OCI-LY3 (cell line): ENCODE measurements around the gene MCRS1.

Experiments used
- H2AFZ ChIP-seq: fragments of 200-600, 300-600 bp; shearing (Covaris generic); 2 replicates; pipeline ENCODE4 v1.6.0; 2014; ENCODE audit warnings: antibody characterized with exemption, low read depth, low read length
- H3K27ac ChIP-seq: fragments of 200-600, 300-600 bp; sonication (generic); 2 replicates; pipeline ENCODE4 v1.5.1; 2014; ENCODE audit warnings: mild to moderate bottlenecking, low read length, moderate library complexity, mixed read lengths
- H3K27me3 ChIP-seq: fragments of 200-600, 300-600 bp; sonication (generic); 2 replicates; pipeline ENCODE4 v1.6.1; 2014; ENCODE audit warnings: low read depth, low read length, mixed read lengths
- H3K36me3 ChIP-seq: fragments of 200-600, 300-600 bp; sonication (generic); replicated peaks from 2 replicates; pipeline ENCODE3; 2014; ENCODE audit warnings: low read depth, low read length, mixed read lengths
- H3K4me1 ChIP-seq: fragments of 300-600, 200-600 bp; sonication (generic); 2 replicates; pipeline ENCODE4 v1.6.1; 2014; ENCODE audit warnings: low read length, mixed read lengths
- H3K4me2 ChIP-seq: fragments of 200-600, 300-600 bp; sonication (generic); 2 replicates; pipeline ENCODE4 v1.6.1; 2014; ENCODE audit warnings: low read length, mixed read lengths
- H3K4me3 ChIP-seq: fragments of 300-600, 200-600 bp; sonication (generic); 2 replicates; pipeline ENCODE4 v1.5.1; 2014; ENCODE audit warnings: antibody characterized with exemption, mild to moderate bottlenecking, low read length, moderate library complexity
- H3K79me2 ChIP-seq: fragments of 300-600, 200-600 bp; shearing (Covaris generic); 2 replicates; pipeline ENCODE4 v1.6.1; 2014; ENCODE audit warnings: mild to moderate bottlenecking, low read length, mixed read lengths
- H3K9ac ChIP-seq: fragments of 300-600, 200-600 bp; shearing (Covaris generic); 2 replicates; pipeline ENCODE4 v1.6.0; 2014; ENCODE audit warnings: mild to moderate bottlenecking, low read length, moderate library complexity
- H3K9me3 ChIP-seq: fragments of 200-600, 300-600 bp; shearing (Covaris generic); 2 replicates; pipeline ENCODE4 v1.6.1; 2014; ENCODE audit warnings: low read length, mixed read lengths; ENCODE audit not compliant: insufficient read depth
- H4K20me1 ChIP-seq: fragments of 200-600, 300-600 bp; sonication (generic); 2 replicates; pipeline ENCODE4 v1.6.1; 2016; ENCODE audit warnings: low read length, mixed read lengths; ENCODE audit not compliant: insufficient read depth
- EZH2phosphoT487 ChIP-seq: fragments of 200-600 bp; shearing (Covaris generic); IDR thresholded peaks from 2 replicates; pipeline ENCODE4 v1.6.1; 2018; ENCODE audit warnings: antibody characterized with exemption, mixed run types, low read depth
- TF ChIP-seq, protein P1 (sequence below): fragments of 200-600, 300-600 bp; sonication (generic); IDR thresholded peaks from 2 replicates; pipeline ENCODE4 v1.5.1; 2014; ENCODE audit warnings: antibody characterized with exemption, low read length, low read depth

Gene MCRS1

GRCh38 chr12:49557917-49558215, 10.1 kb downstream of the MCRS1 start:
- H3K9ac ChIP-seq = no peak overlapping the region
- no peak for TF ChIP-seq EZH2phosphoT487
- TF ChIP-seq, protein P1, sequence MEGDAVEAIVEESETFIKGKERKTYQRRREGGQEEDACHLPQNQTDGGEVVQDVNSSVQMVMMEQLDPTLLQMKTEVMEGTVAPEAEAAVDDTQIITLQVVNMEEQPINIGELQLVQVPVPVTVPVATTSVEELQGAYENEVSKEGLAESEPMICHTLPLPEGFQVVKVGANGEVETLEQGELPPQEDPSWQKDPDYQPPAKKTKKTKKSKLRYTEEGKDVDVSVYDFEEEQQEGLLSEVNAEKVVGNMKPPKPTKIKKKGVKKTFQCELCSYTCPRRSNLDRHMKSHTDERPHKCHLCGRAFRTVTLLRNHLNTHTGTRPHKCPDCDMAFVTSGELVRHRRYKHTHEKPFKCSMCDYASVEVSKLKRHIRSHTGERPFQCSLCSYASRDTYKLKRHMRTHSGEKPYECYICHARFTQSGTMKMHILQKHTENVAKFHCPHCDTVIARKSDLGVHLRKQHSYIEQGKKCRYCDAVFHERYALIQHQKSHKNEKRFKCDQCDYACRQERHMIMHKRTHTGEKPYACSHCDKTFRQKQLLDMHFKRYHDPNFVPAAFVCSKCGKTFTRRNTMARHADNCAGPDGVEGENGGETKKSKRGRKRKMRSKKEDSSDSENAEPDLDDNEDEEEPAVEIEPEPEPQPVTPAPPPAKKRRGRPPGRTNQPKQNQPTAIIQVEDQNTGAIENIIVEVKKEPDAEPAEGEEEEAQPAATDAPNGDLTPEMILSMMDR = peak; percentile 24
- H3K9me3 ChIP-seq = no peaks in the 10 kb centered on the region
- H3K4me2 ChIP-seq = no peak overlapping the region
- peaks cover 25% of the 10 kb centered on the region for H3K36me3 ChIP-seq
- H3K27ac ChIP-seq = no peak overlapping the region
- H4K20me1 ChIP-seq = no peaks in the 10 kb centered on the region
- H3K4me1 ChIP-seq = no peaks in the 10 kb centered on the region
- no peaks in the 10 kb centered on the region for H3K27me3 ChIP-seq
- no peak overlapping the region for H3K4me3 ChIP-seq
- H3K79me2 ChIP-seq = no peaks in the 10 kb centered on the region
- no peak overlapping the region for H2AFZ ChIP-seq

DNA sequence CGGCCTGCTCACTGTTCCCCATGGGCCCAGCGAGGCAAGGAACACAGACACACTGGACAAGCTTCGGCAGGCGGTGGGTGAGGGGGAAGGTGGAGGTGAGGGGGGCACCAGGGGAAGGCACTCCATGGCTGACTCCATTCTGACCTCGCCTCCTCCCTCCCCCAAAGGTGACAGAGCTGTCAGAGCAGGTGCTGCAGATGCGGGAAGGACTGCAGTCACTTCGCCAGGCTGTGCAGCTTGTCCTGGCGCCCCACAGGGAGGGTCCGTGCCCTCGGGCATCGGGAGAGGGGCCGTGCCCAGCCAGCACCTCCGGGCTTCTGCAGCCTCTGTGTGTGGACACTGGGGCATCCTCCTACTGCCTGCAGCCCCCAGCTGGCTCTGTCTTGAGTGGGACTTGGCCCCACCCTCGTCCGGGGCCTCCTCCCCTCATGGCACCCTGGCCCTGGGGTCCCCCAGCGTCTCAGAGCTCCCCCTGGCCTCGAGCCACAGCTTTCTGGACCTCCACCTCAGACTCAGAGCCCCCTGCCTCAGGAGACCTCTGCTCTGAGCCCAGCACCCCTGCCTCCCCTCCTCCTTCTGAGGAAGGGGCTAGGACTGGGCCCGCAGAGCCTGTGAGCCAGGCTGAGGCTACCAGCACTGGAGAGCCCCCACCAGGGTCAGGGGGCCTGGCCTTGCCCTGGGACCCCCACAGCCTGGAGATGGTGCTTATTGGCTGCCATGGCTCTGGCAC, 10.6 kb downstream of the MCRS1 start:
- Histone ChIP-seq H4K20me1 (no peaks in the 10 kb centered on the region), H3K9ac (no peak overlapping the region), H2AFZ (no peak overlapping the region), H3K79me2 (no peaks in the 10 kb centered on the region), H3K27ac (no peak overlapping the region), H3K4me1 (no peaks in the 10 kb centered on the region), H3K4me3 (no peak overlapping the region), H3K9me3 (no peaks in the 10 kb centered on the region), H3K27me3 (no peaks in the 10 kb centered on the region), H3K4me2 (no peak overlapping the region), H3K36me3 (peaks cover 22% of the 10 kb centered on the region)
- TF ChIP-seq, protein P1 = no peak
- no peak for TF ChIP-seq EZH2phosphoT487

GRCh38 chr12:49556391-49557186, 11.4 kb downstream of the MCRS1 start:
- H3K36me3 ChIP-seq = peaks cover 17% of the 10 kb centered on the region
- no peaks in the 10 kb centered on the region for H4K20me1 ChIP-seq
- H3K27ac ChIP-seq = no peak overlapping the region
- no peaks in the 10 kb centered on the region for H3K9me3 ChIP-seq
- no peak overlapping the region for H3K4me3 ChIP-seq
- TF ChIP-seq, protein P1 = no peak
- no peak for TF ChIP-seq EZH2phosphoT487
- H3K4me2 ChIP-seq = no peak overlapping the region
- H3K27me3 ChIP-seq = no peaks in the 10 kb centered on the region
- H3K79me2 ChIP-seq = no peaks in the 10 kb centered on the region
- H3K4me1 ChIP-seq = no peaks in the 10 kb centered on the region
- no peak overlapping the region for H2AFZ ChIP-seq
- H3K9ac ChIP-seq = no peak overlapping the region

- no peak overlapping the region for H2AFZ ChIP-seq
- no peaks in the 10 kb centered on the region for H3K27me3 ChIP-seq
- H3K9ac ChIP-seq = no peak overlapping the region
- H3K27ac ChIP-seq = no peak overlapping the region
- no peak overlapping the region for H3K4me2 ChIP-seq
- H3K79me2 ChIP-seq = no peaks in the 10 kb centered on the region
- H4K20me1 ChIP-seq = no peaks in the 10 kb centered on the region
- no peaks in the 10 kb centered on the region for H3K4me1 ChIP-seq
- no peaks in the 10 kb centered on the region for H3K9me3 ChIP-seq
- TF ChIP-seq, protein P1 = no peak
- no peak for TF ChIP-seq EZH2phosphoT487
- no peak overlapping the region for H3K4me3 ChIP-seq
- peaks cover 13% of the 10 kb centered on the region for H3K36me3 ChIP-seq
Observed at GRCh38 chr12:49555631-49556390, 12.1 kb downstream of the MCRS1 start.
